ENCODE data around the gene OOSP4B.
"Not testable (repeated sequence)": the region's sequence is repeated elsewhere in the genome, so short reads cannot be mapped to it uniquely, and the experiment has no call there.

Gene OOSP4B

GRCh38 chr11:60016881-60017280, at the start of gene OOSP4B:
Gene OOSP4B (plus strand): TSS chr11:60017181.
- no peak for DNase-seq

DNA sequence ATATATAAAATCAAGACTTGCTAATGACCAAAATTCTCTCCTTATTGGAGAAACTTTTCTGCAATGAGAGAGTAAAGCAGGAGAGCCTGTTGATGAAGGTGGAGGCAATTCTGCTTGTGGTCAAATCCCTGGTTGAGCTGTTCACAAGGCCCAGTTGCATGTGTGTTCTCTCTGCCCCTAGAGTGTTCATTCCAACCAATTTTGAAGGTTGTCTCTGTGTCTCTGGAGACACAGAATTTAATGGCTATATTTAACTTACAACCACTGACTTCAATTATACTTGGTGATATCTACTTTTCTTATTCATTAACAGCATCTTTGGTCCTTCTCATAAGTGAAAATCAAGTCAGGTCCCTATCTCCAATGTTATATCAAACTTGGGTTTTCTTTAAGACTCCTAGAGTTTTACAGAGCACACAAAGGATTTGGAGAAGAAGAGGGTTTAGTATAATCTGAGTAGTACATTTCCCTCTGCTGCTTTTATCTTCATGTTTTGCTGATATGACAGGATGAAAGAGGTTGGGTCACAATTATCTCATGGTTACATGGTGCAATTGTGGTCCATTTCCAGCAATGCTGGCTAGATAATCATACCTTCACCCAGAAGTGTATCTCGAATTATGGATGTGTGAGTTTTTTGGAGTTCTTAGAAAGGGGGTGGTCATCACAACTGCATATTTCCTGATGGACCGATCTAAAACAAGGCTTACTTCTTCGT, 49.1 kb upstream of the OOSP4B start:
- DNase-seq, result no peak

GRCh38 chr11:59968395-59968783, 48.6 kb upstream of the OOSP4B start:
- DNase-seq, result no peak

GRCh38 chr11:59973097-59973496, 43.9 kb upstream of the OOSP4B start:
- no peak for DNase-seq

DNA sequence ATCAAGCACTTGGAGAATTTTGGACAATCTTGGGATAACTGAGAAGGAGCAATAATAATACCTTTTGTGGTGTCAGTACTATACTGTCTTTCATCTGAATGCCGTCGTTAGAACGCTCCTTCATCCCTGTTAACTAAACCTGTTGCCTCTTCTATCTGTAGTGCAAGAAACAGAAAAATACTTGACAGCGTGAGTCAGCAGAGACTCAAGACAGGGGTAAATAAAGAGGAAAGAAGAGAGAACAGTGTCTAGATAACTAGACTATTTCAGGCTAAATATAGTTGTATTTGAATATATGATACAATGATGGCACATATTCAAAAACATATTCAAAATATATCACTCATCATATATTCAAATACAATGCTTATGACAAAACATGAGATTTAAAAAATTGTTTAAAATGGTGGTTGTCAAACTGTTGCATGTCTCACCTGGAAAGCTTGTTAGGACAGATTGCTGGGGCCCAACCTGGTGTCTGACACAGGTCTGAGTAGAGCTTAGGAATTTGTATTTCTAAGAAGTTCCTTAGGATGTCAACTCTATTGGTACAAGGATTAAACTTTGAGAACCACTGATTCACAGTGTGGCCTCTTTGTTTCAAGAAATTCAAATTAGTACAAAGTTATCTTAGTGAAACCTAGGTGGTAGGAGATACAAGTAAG, 35.7 kb upstream of the OOSP4B start:
- DNase-seq, result no peak

DNA sequence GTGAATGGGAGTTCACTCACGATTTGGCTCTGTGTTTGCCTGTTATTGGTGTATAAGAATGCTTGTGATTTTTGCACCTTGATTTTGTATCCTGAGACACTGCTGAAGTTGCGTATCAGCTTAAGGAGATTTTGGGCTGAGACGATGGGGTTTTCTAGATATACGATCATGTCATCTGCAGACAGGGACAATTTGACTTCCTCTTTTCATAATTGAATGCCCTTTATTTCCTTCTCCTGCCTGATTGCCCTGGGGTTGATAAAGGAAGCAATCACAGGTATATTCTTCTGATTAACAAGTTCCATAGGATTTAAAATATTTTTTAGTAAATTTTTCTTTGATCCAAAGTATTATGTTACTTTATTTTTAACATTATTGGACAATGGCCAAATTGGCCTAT, 34.9 kb upstream of the OOSP4B start:
- DNase-seq, result not testable (repeated sequence)

DNA sequence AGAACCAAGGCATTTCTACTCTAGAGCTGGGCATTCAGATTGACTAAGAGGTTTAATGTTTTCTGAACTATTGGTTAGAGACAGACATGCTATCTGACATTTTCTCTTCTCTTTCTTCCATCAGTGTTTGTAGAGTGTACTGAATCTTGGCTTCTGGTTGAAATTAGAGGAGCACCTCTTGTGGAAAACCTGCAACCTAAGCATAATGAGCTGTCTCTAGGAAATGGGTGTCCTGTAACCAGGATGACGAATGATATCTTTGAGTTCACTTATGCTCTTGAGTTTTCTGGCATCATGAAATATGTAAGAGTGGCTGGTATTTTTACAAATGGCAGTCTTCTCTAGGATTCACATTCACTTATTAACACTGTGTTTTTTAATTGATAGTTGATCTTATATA, 33.8 kb upstream of the OOSP4B start:
- no peak for DNase-seq

DNA sequence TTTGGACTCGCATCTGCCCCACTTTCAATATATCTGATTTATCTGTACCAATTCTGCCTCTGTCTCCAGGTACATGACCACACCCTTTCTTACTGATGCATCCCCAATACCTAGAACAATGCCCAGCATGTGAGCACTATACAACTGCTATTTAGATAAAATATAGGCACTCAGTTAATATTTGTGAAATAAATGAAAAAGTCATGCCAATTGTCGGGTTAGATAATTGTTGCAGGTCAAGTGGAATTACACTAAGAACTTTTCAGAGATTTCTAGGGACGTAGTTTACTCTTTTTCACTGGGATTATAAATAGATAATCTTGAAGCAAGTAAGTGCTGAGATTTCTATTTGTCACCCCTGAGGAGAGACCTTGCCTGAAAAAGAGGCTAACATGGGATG, 32.6 kb upstream of the OOSP4B start:
- no peak for DNase-seq

DNA sequence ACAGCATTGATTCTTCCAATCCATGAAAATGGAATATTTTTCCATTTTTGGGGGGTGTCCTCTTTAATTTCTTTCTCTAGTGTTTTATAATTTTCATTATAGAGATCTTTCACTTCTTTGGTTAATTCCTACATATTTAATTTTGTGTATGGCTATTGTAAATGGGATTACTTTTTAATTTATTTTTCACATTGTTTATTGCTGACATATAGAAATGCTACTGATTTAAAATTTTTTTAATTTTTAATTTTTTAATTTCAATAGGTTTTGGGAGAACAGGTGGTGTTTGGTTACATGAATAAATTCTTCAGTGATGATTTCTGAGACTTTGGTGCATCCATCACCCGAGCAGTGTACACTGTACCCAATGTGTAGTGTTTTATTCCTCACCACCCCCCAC, 26.6 kb upstream of the OOSP4B start:
- DNase-seq, result no peak

DNA sequence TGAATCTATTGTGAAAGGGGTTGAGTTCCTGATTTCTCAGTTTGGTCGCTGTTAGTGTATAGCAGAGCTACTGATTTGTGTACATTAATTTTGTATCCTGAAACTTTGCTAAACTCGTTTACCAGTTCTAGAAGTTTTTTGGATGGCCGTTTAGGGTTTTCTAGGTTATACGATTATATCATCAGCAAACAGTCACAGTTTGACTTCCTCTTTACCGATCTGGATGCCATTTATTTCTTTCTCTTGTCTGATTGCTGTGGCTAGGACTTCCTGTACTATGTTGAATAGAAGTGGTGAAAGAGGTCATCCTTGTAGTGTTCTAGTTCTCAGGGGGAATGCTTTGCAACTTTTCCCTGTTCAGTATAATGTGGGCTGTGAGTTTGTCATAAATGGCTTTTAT, 24.6 kb upstream of the OOSP4B start:
- DNase-seq, result peak; percentile 56

DNA sequence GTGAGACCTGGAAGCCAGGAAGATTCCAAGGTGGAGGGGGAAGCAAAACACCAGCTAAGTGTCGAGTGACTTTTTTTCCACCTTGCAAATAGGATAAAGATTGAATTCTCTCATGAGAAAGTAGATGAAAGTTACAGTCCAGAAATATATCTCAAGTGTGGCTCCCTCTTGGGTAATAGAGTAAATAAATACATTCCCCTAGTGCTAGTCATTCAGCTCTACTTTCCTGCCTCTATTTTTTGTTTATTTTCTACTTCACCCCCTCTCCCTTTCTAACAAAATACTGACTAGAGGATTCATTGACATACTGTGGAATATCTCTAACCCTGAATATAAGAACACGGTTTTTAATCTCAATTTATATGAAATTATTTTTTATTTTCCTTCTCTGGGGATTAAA, 19.2 kb upstream of the OOSP4B start:
- no peak for DNase-seq

DNA sequence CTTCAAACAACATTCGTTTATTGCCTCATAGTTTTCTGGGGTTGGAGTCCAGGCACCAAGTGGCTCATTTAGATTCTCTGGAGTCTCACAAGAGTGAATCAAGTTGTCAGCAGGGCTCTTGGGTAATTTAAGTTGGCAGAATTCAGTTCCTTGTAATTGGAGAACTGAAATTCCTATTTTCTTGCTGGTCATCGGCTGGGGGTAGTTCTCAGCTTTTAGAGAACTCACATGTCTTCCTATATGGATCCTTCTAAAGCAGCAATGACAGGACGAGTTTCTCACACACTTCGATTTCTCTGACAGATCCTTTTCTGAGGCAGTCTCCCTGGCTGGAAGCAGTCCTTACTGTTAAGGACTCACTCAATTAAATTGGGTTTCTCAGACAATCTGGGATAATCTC, 17.3 kb upstream of the OOSP4B start:
- DNase-seq, result peak; percentile 71

GRCh38 chr11:60003729-60004128, 13.3 kb upstream of the OOSP4B start:
- DNase-seq, result no peak

- DNase-seq, result no peak
Measured at GRCh38 chr11:60005360-60005759, 11.6 kb upstream of the OOSP4B start.

DNA sequence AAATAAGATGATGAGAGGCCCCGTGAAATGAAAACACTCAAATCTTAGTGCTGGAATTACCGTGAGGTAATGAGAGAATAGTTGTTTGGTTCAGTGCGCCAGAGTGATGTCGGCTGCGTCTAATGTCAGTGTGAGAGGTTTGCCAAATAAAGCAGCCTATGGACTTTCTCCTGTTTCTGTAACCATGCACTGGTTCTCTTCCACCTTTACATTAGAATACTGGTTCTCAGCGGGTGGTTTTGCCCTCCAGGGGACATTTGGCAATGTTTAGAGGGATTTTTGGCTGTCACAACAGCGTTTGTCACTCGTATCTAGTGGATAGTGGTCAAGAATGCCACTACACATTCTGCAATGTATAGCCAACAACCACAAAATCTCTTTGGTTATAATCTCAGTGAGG, 1.1 kb downstream of the OOSP4B start:
- peak; percentile 59 for DNase-seq

DNA sequence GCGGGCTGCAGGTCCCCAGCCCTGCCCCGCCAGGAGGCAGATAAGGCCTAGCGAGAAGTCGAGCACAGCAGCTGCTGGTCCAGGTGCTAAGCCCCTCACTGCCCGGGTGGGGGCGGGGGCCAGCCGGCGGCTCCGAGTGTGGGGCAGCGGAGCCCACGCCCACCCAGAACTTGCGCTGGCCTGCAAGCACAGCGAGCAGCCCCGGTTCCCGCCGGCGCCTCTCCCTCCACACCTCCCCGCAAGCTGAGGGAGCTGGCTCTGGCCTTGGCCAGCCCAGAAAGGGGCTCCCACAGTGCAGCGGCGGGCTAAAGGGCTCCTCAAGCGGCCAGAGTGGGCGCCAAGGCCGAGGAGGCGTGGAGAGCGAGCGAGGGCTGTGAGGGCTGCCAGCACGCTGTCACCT, 3.4 kb downstream of the OOSP4B start:
- DNase-seq, result not testable (repeated sequence)

DNA sequence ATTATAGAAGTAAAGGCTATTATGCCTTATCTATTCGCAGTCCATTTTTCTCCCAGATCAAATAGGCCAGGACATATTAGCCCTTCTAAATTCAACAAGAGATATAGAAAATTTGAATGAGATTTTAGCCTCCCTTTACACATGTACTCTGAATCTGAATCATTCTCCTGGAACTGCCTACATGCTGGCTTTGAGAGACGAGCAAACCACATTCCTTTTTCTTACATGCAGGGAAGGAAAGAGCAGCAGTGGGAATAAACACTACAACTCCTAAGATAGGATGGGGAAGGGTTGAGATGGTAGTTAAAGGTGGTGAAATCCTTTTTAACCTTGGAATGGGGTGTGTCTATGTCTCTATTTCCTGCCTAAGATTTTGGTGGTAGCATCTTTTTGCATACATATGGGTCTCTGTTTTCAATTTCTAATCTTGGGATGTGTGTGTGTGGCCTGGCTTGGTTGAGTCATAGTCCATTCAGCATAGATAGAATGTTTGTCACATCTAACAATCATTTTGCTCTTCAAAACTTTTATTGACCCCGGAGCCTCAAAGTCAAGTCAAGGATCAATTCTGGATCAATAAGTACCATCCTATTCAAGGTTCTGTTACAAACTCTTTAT, 12.1 kb downstream of the OOSP4B start:
- no peak for DNase-seq

- no peak for DNase-seq
Measured at GRCh38 chr11:60040109-60040508, 23.1 kb downstream of the OOSP4B start, which contains the start of gene OOSP2. Gene OOSP2 (plus strand): TSS chr11:60040409. CDS start chr11:60040460, 51 bp downstream.

GRCh38 chr11:60050422-60050821, 33.4 kb downstream of the OOSP4B start:
- not testable (repeated sequence) for DNase-seq

GRCh38 chr11:60050839-60051238, 33.9 kb downstream of the OOSP4B start:
- DNase-seq, result not testable (repeated sequence)

GRCh38 chr11:60056349-60056969, 39.5 kb downstream of the OOSP4B start, which contains the start of gene MS4A3:
Gene MS4A3 (plus strand): TSS chr11:60056665. CDS start chr11:60061161, 4,496 bp downstream.
- peak; percentile 99 for DNase-seq

DNA sequence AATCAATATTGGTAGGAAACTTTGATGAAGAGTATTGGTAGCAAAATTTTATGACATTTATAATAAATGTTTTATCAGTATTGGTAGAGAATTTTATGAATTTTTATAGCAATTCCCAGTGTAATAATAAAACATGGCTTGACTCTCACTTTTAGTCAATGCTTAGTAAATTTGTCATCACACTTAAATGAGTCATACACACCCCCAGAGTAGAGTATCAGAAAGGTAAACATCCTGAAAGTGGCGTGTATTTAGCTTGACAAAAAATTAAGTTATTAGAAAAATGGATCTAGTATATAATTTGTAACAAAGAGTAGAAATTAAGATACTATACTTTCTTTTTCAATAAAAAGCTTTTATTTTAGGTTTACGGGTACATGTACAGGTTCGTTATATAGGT, 42.1 kb downstream of the OOSP4B start:
- no peak for DNase-seq

GRCh38 chr11:60059521-60060240, 42.7 kb downstream of the OOSP4B start:
- DNase-seq, result peak; percentile 42
